Endothelial cell of umbilical vein (primary cell): Measurements from ENCODE around the gene SFXN4.

Experiments
- CTCF ChIP-seq, 2 donors: IDR thresholded peaks; 1 replicate in 1 of 2; 2 replicates in 1 of 2; pipeline ENCODE4 v1.5.1; 2011; ENCODE audit warnings: low read length in 2 of 2, mild to moderate bottlenecking in 2 of 2, moderate library complexity in 2 of 2, control low read depth in 1 of 2, inconsistent platforms in 1 of 2, low read depth in 1 of 2; ENCODE audit not compliant: insufficient read depth in 1 of 2; ENCODE audit errors: extremely low read depth in 1 of 2
- EZH2 ChIP-seq: IDR thresholded peaks from 2 replicates; pipeline ENCODE4 v1.6.1; 2012; ENCODE audit warnings: borderline replicate concordance, low read depth, mild to moderate bottlenecking, moderate library complexity, low read length, inconsistent platforms; ENCODE audit not compliant: severe bottlenecking
- JUN ChIP-seq: IDR thresholded peaks from 2 replicates; pipeline ENCODE4 v1.6.1; 2011; ENCODE audit warnings: borderline replicate concordance, low read depth; ENCODE audit not compliant: insufficient read length, insufficient read depth
- MAX ChIP-seq: IDR thresholded peaks from 2 replicates; pipeline ENCODE4 v1.6.1; 2011; ENCODE audit not compliant: insufficient read depth, insufficient read length
- POLR2A ChIP-seq: IDR thresholded peaks from 2 replicates; pipeline ENCODE4 v1.6.1; 2012; ENCODE audit warnings: low read depth, mild to moderate bottlenecking, control low read depth, low read length

DNA sequence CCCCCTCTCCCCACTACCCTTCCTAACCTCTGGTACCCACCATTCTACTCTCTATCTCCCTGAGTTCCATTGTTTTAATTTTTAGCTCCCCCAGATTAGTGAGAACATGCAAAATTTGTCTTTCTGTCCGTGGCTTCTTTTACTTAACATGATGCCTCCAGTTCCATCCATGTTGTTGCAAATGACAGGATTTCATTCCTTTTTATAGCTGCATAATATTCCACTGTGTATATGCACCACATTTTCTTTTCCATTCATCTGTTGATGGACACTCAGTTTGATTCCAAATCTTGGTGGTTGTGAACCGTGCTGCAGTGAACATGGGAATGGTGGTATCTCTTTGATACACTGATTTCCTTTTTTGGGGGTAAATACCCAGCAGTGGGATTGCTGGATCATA, 39.6 kb downstream of the SFXN4 start:
- TF ChIP-seq POLR2A (no peak), CTCF (IDR thresholded peaks at IDR 0.05; ENCODE audit: extremely low read depth in 1 of 2, insufficient read depth in 1 of 2, low read depth in 1 of 2, low read length in 2 of 2) (no peak), EZH2 (no peak), JUN (no peak), MAX (no peak)
